Stimulated activated CD4-positive, alpha-beta T cell treated with anti-CD3 and anti-CD28 coated beads, TNF-alpha, amount 100 ng/mL, for 1 hour (primary cell): ENCODE results near the gene TRIM24.
"Not testable (repeated sequence)": the region's sequence is repeated elsewhere in the genome, so short reads cannot be mapped to it uniquely, and the experiment has no call there.

ENCODE experiments used
- DNase-seq, 3 donors: peaks; one replicate each; pipeline ENCODE4 v3.0.0-alpha.2; 2020; ENCODE audit warnings: low read depth in 3 of 3, low spot score in 1 of 3

Gene TRIM24

GRCh38 chr7:138493535-138493934, 33.5 kb downstream of the TRIM24 start:
- no peak for DNase-seq

GRCh38 chr7:138495485-138495884, 35.4 kb downstream of the TRIM24 start:
- no peak for DNase-seq

- no peak for DNase-seq
Observed at GRCh38 chr7:138499340-138499739, 39.3 kb downstream of the TRIM24 start.

GRCh38 chr7:138500303-138500702, 40.2 kb downstream of the TRIM24 start:
- not testable (repeated sequence) for DNase-seq

- no peak for DNase-seq
Observed at GRCh38 chr7:138500892-138501291, 40.8 kb downstream of the TRIM24 start.

GRCh38 chr7:138502023-138502767, 42.1 kb downstream of the TRIM24 start:
- DNase-seq, result no peak

GRCh38 chr7:138505361-138505873, 45.4 kb downstream of the TRIM24 start:
- DNase-seq, result no peak

- no peak for DNase-seq
Observed at GRCh38 chr7:138506764-138507163, 46.7 kb downstream of the TRIM24 start.

- no peak for DNase-seq
Observed at GRCh38 chr7:138510003-138510402, 49.9 kb downstream of the TRIM24 start.

- DNase-seq, result no peak
Observed at GRCh38 chr7:138512092-138512858, 52.2 kb downstream of the TRIM24 start.

GRCh38 chr7:138512885-138513284, 52.8 kb downstream of the TRIM24 start:
- no peak for DNase-seq

GRCh38 chr7:138513344-138513871, 53.3 kb downstream of the TRIM24 start:
- DNase-seq, result no peak

- DNase-seq, result no peak
Observed at GRCh38 chr7:138514044-138514443, 54.0 kb downstream of the TRIM24 start.

GRCh38 chr7:138515001-138515528, 55.0 kb downstream of the TRIM24 start:
- DNase-seq, result no peak

- no peak for DNase-seq
Observed at GRCh38 chr7:138519061-138519798, 59.2 kb downstream of the TRIM24 start.

GRCh38 chr7:138520742-138521141, 60.7 kb downstream of the TRIM24 start:
- no peak for DNase-seq

- DNase-seq, result no peak
Observed at GRCh38 chr7:138521837-138522461, 61.9 kb downstream of the TRIM24 start.

- DNase-seq, result no peak
Observed at GRCh38 chr7:138524259-138524658, 64.2 kb downstream of the TRIM24 start.

GRCh38 chr7:138525757-138526156, 65.7 kb downstream of the TRIM24 start:
- no peak for DNase-seq

GRCh38 chr7:138527746-138528223, 67.7 kb downstream of the TRIM24 start:
- no peak for DNase-seq
